Measurements from ENCODE around the gene PSAP.

Gene PSAP

DNA sequence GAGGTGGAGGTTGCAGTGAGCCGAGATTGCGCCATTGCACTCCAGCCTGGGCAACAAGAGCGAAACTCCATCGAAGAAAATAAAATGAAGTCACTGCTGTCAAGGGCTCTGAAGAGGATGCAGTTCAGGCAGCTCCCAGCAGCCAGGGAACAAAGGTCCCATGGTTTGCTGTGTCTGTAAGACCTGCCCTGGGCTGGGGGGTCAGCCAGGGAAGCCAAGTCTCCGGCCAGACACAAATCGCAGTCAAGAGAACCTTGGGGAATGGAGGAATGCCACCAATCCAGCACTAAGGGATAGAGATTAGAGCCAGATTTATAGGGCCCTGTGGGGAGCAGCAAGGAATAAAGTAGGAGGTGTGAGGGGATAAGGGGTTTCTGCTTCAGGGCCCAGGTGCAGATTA is 48.8 kb downstream of the PSAP start:
- ATAC-seq (replicated peaks; ENCODE audit: extremely low read depth, poor library complexity, severe bottlenecking) = no peak
- Mint-ChIP-seq H3K36me3 (ENCODE audit: insufficient read depth) (no peaks in the 10 kb centered on the region), H3K9me3 (no peaks in the 10 kb centered on the region), H3K27ac (ENCODE audit: low read depth) (no peak overlapping the region), H3K4me1 (peaks cover 5% of the 10 kb centered on the region), H3K27me3 (no peaks in the 10 kb centered on the region), H3K4me3 (no peak overlapping the region)
- no peak for DNase-seq (ENCODE audit: low spot score in 2 of 2)

GRCh38 chr10:71801361-71801760 is 49.7 kb downstream of the PSAP start:
- Mint-ChIP-seq H3K27me3 (no peaks in the 10 kb centered on the region), H3K27ac (ENCODE audit: low read depth) (no peak overlapping the region), H3K4me3 (no peak overlapping the region), H3K4me1 (peaks cover 14% of the 10 kb centered on the region), H3K36me3 (ENCODE audit: insufficient read depth) (no peaks in the 10 kb centered on the region), H3K9me3 (no peaks in the 10 kb centered on the region)
- ATAC-seq (replicated peaks; ENCODE audit: extremely low read depth, poor library complexity, severe bottlenecking) (no peak), DNase-seq (ENCODE audit: low spot score in 2 of 2) (no peak)

DNA sequence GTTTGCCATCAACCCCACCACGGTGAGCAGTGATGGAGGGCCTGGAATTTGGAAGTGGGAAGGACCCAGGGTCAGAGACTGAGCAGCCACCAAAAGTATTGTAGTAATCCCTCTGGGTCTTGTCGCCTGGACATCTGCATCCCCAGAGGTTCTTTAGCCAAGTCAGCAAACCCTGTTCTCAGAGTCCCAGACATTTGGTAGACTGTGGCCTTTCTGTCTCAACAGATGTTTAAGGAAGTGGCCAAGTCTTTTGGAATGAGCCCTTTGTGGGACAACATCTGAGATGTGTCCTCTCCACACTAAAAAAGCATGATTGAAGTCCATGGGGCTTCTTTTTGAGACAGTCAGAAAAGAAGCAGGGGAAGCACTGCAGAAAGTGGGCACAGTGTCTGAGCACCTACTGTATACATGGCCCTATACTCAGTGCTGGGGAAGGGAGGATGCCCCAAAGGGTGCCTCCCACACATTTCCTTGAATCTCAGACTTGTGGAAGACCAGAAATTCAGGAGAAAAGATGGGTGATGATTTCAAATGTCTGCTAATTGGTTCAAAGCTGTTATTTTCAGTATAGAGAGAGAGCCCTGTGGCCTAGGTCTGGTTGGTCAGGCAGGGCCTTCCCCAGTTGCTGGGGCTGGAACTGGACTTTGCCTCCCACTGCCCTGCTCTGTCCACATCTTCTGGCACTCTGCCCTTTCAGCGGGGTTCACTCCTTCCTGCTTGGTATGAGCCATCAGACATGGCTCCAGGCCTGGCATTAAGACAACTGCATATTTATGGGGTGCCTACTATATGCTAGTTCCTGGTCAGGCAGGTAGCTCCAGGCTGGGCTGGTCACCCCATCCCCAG is 51.2 kb downstream of the PSAP start:
- no peaks in the 10 kb centered on the region for H3K36me3 Mint-ChIP-seq (ENCODE audit: insufficient read depth)
- no peak overlapping the region for H3K4me3 Mint-ChIP-seq
- H3K27me3 Mint-ChIP-seq = no peaks in the 10 kb centered on the region
- ATAC-seq (replicated peaks; ENCODE audit: extremely low read depth, poor library complexity, severe bottlenecking) (no peak), DNase-seq (ENCODE audit: low spot score in 2 of 2) (no peak)
- no peak overlapping the region for H3K27ac Mint-ChIP-seq (ENCODE audit: low read depth)
- H3K4me1 Mint-ChIP-seq = peaks cover 14% of the 10 kb centered on the region
- H3K9me3 Mint-ChIP-seq = no peaks in the 10 kb centered on the region

GRCh38 chr10:71799112-71799511 is 51.9 kb downstream of the PSAP start:
- H3K4me1 Mint-ChIP-seq = peaks cover 14% of the 10 kb centered on the region
- no peak for ATAC-seq (replicated peaks; ENCODE audit: extremely low read depth, poor library complexity, severe bottlenecking)

GRCh38 chr10:71798308-71798624 is 52.8 kb downstream of the PSAP start:
- Mint-ChIP-seq H3K27ac (ENCODE audit: low read depth) (no peak overlapping the region), H3K27me3 (no peaks in the 10 kb centered on the region), H3K36me3 (ENCODE audit: insufficient read depth) (peaks cover 2% of the 10 kb centered on the region), H3K4me3 (no peak overlapping the region), H3K4me1 (peaks cover 14% of the 10 kb centered on the region), H3K9me3 (no peaks in the 10 kb centered on the region)
- ATAC-seq (replicated peaks; ENCODE audit: extremely low read depth, poor library complexity, severe bottlenecking) (no peak), DNase-seq (ENCODE audit: low spot score in 2 of 2) (no peak)

More at GRCh38 chr10:71799112-71799511, 51.9 kb downstream of the PSAP start:
- H3K27me3 Mint-ChIP-seq = no peaks in the 10 kb centered on the region
- H3K4me3 Mint-ChIP-seq = no peak overlapping the region
- no peak for DNase-seq (ENCODE audit: low spot score in 2 of 2)
- peaks cover 2% of the 10 kb centered on the region for H3K36me3 Mint-ChIP-seq (ENCODE audit: insufficient read depth)
- H3K9me3 Mint-ChIP-seq = no peaks in the 10 kb centered on the region
- no peak overlapping the region for H3K27ac Mint-ChIP-seq (ENCODE audit: low read depth)

- peaks cover 14% of the 10 kb centered on the region for H3K4me1 Mint-ChIP-seq
- no peak for ATAC-seq (replicated peaks; ENCODE audit: extremely low read depth, poor library complexity, severe bottlenecking)
- no peak overlapping the region for H3K27ac Mint-ChIP-seq (ENCODE audit: low read depth)
- no peaks in the 10 kb centered on the region for H3K9me3 Mint-ChIP-seq
- no peak for DNase-seq (ENCODE audit: low spot score in 2 of 2)
- no peaks in the 10 kb centered on the region for H3K27me3 Mint-ChIP-seq
- no peak overlapping the region for H3K4me3 Mint-ChIP-seq
- peaks cover 2% of the 10 kb centered on the region for H3K36me3 Mint-ChIP-seq (ENCODE audit: insufficient read depth)
These were observed 53.3 kb downstream of the PSAP start for GRCh38 chr10:71797533-71798307.

DNA sequence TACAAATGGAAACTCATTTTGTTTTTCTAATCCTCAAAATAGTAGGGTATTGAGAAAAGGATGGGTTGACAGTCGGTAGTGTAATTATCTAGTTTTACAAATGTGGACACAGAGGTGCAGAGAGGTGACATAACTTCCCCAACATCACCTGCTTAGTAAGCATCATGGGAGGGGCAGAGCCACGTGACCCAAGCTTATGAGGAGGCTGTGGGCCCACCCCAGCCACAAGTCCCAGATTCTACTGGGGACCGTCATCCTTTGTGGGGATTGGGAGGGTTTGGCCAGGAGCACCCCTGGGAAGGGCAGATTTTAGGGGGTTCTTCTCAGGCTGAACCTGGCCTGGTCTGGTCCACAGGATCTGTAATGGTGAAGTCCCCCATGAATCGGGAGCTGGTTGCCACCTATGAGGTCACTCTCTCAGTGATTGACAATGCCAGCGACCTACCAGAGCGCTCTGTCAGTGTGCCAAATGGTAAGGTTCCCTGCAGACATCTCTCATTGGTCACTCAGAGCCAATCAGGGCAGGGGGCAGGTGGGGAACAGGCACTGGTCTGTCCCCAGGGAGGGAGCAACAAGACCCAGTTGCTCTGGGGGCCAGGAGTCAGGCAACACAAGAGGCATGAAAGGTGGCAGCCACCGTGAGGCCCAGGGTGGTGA is 54.2 kb downstream of the PSAP start:
- H3K27me3 Mint-ChIP-seq = no peaks in the 10 kb centered on the region
- H3K4me1 Mint-ChIP-seq = peaks cover 14% of the 10 kb centered on the region
- ATAC-seq (replicated peaks; ENCODE audit: extremely low read depth, poor library complexity, severe bottlenecking) (no peak), DNase-seq (ENCODE audit: low spot score in 2 of 2) (no peak)
- H3K27ac Mint-ChIP-seq (ENCODE audit: low read depth) = no peak overlapping the region
- peaks cover 2% of the 10 kb centered on the region for H3K36me3 Mint-ChIP-seq (ENCODE audit: insufficient read depth)
- H3K4me3 Mint-ChIP-seq = no peak overlapping the region
- H3K9me3 Mint-ChIP-seq = no peaks in the 10 kb centered on the region

- H3K36me3 Mint-ChIP-seq (ENCODE audit: insufficient read depth) = peaks cover 3% of the 10 kb centered on the region
- DNase-seq (ENCODE audit: low spot score in 2 of 2) = no peak
These were observed 55.8 kb downstream of the PSAP start for GRCh38 chr10:71795248-71795647.

DNA sequence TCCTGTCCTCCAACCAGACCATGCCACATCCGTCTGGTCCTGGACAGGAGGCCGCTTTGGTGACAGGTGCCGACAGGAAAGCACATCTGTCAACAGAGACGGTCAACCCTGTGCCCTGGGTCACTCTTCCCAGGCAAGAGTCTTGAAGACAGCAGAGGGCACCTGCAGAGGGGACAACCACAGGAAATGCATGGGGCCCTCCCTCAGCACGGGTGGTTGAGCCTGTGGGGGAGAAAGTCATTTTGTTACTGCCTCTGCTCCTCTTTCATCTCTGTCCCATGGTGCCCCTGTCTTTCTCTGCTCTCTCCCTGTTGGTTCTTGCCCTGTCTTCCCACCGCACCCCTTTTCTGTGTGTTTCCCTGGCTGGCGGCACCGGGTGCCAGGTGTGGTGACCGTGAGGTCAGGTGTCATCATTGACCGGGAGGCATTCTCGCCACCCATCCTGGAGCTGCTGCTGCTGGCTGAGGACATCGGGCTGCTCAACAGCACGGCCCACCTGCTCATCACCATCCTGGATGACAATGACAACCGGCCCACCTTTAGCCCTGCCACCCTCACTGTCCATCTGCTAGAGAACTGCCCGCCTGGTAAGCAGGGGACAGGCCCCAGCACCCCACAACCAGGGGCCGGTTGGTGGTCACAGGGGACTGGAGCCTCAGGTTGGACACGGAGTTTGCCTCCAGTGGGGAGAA is 60.2 kb downstream of the PSAP start:
- no peak for DNase-seq (ENCODE audit: low spot score in 2 of 2)
- no peaks in the 10 kb centered on the region for H3K4me1 Mint-ChIP-seq
- H3K36me3 Mint-ChIP-seq (ENCODE audit: insufficient read depth) = peaks cover 3% of the 10 kb centered on the region
- H3K9me3 Mint-ChIP-seq = no peaks in the 10 kb centered on the region
- no peak overlapping the region for H3K4me3 Mint-ChIP-seq
- no peaks in the 10 kb centered on the region for H3K27me3 Mint-ChIP-seq
- no peak for ATAC-seq (replicated peaks; ENCODE audit: extremely low read depth, poor library complexity, severe bottlenecking)
- no peak overlapping the region for H3K27ac Mint-ChIP-seq (ENCODE audit: low read depth)

More at GRCh38 chr10:71795248-71795647, 55.8 kb downstream of the PSAP start:
- Mint-ChIP-seq H3K9me3 (no peaks in the 10 kb centered on the region), H3K4me1 (peaks cover 14% of the 10 kb centered on the region), H3K4me3 (no peak overlapping the region), H3K27me3 (no peaks in the 10 kb centered on the region), H3K27ac (ENCODE audit: low read depth) (no peak overlapping the region)
- no peak for ATAC-seq (replicated peaks; ENCODE audit: extremely low read depth, poor library complexity, severe bottlenecking)

GRCh38 chr10:71789871-71790270 is 61.2 kb downstream of the PSAP start:
- Mint-ChIP-seq H3K27ac (ENCODE audit: low read depth) (no peak overlapping the region), H3K9me3 (no peaks in the 10 kb centered on the region), H3K27me3 (no peaks in the 10 kb centered on the region), H3K36me3 (ENCODE audit: insufficient read depth) (peaks cover 3% of the 10 kb centered on the region), H3K4me1 (no peaks in the 10 kb centered on the region), H3K4me3 (no peak overlapping the region)
- no peak for DNase-seq (ENCODE audit: low spot score in 2 of 2)
- ATAC-seq (replicated peaks; ENCODE audit: extremely low read depth, poor library complexity, severe bottlenecking) = no peak

- Mint-ChIP-seq H3K27me3 (no peaks in the 10 kb centered on the region), H3K4me3 (no peak overlapping the region), H3K4me1 (no peaks in the 10 kb centered on the region), H3K9me3 (no peaks in the 10 kb centered on the region), H3K36me3 (ENCODE audit: insufficient read depth) (peaks cover 1% of the 10 kb centered on the region), H3K27ac (ENCODE audit: low read depth) (no peak overlapping the region)
- DNase-seq (ENCODE audit: low spot score in 2 of 2) = no peak
- no peak for ATAC-seq (replicated peaks; ENCODE audit: extremely low read depth, poor library complexity, severe bottlenecking)
These were observed 62.1 kb downstream of the PSAP start for GRCh38 chr10:71788954-71789353.

- no peak for DNase-seq (ENCODE audit: low spot score in 2 of 2)
- Mint-ChIP-seq H3K27me3 (no peaks in the 10 kb centered on the region), H3K4me3 (no peak overlapping the region), H3K4me1 (peaks cover 5% of the 10 kb centered on the region), H3K36me3 (ENCODE audit: insufficient read depth) (peaks cover 3% of the 10 kb centered on the region), H3K27ac (ENCODE audit: low read depth) (no peak overlapping the region), H3K9me3 (no peaks in the 10 kb centered on the region)
- no peak for ATAC-seq (replicated peaks; ENCODE audit: extremely low read depth, poor library complexity, severe bottlenecking)
These were observed 66.3 kb downstream of the PSAP start for GRCh38 chr10:71784679-71785272.
